Skeletal muscle satellite cell (primary cell): ENCODE data around the gene ARRDC1. TPM values are rescaled to one million over a fixed set of nuclear protein-coding genes. Genes with fewer than 3 reads are reported as not detected.
A peak's percentile ranks its signal among the peaks of the same experiment; 100 is the strongest.
"Not testable (repeated sequence)": the region's sequence is repeated elsewhere in the genome, so short reads cannot be mapped to it uniquely, and the experiment has no call there.

Experiments
- H3K27me3 ChIP-seq: 2 replicates; pipeline ENCODE4 v1.7.0; 2013; ENCODE audit warnings: low read length; ENCODE audit not compliant: control insufficient read depth, insufficient read depth
- H3K36me3 ChIP-seq: 2 replicates; pipeline ENCODE4 v1.7.0; 2013; ENCODE audit warnings: mild to moderate bottlenecking, control low read depth, low read length; ENCODE audit not compliant: insufficient read depth
- H3K4me1 ChIP-seq: 2 replicates; pipeline ENCODE4 v1.7.0; 2013; ENCODE audit warnings: low read length; ENCODE audit not compliant: control insufficient read depth, insufficient read depth
- H3K4me2 ChIP-seq: 2 replicates; pipeline ENCODE4 v1.7.0; 2013; ENCODE audit warnings: mild to moderate bottlenecking, low read length
- H3K4me3 ChIP-seq: 2 replicates; pipeline ENCODE4 v1.7.0; 2013; ENCODE audit warnings: low read length
- H3K9ac ChIP-seq: 2 replicates; pipeline ENCODE4 v1.7.0; 2013; ENCODE audit warnings: mild to moderate bottlenecking, low read depth, low read length, moderate library complexity
- H3K9me3 ChIP-seq: replicated peaks from 2 replicates; pipeline ENCODE4 v1.7.0; 2013; ENCODE audit warnings: mild to moderate bottlenecking, control low read depth, low read length
- total RNA-seq: library from RNA; depleted of rRNA; stranded (reverse); fragments of >200 nt; gene quantifications from 2 replicates; pipeline ENCODE4 v1.2.3, GENCODE V29; 2012; rRNA removed

Gene ARRDC1
- 13.9 and 19.2 TPM in 2 replicates for total RNA-seq

- Histone ChIP-seq H3K9me3 (no peaks in the 10 kb centered on the region), H3K4me3 (peak within 1 kb of the TSS; percentile 93), H3K4me1 (peaks cover 15% of the 10 kb centered on the region), H3K27me3 (peaks cover 9% of the 10 kb centered on the region), H3K36me3 (no peaks in the 10 kb centered on the region), H3K9ac (peak within 1 kb of the TSS; percentile 84), H3K4me2 (peak within 1 kb of the TSS; percentile 99)
These were observed at the start of gene ARRDC1 for GRCh38 chr9:137605121-137606004. ARRDC1 (plus strand) TSS chr9:137605686; CDS start chr9:137605718, 32 bp downstream.

- no peaks in the 10 kb centered on the region for H3K9me3 ChIP-seq
- H3K4me3 ChIP-seq: no peak overlapping the region
- no peak overlapping the region for H3K9ac ChIP-seq
- H3K27me3 ChIP-seq: no peaks in the 10 kb centered on the region
- H3K36me3 ChIP-seq: peaks cover 32% of the 10 kb centered on the region
- peaks cover 7% of the 10 kb centered on the region for H3K4me1 ChIP-seq
- no peak overlapping the region for H3K4me2 ChIP-seq
These were observed 49.2 kb upstream of the ARRDC1 start for GRCh38 chr9:137556069-137556838.

GRCh38 chr9:137558127-137558526 lies 47.4 kb upstream of the ARRDC1 start:
- Histone ChIP-seq H3K27me3 (no peaks in the 10 kb centered on the region), H3K4me1 (no peaks in the 10 kb centered on the region), H3K4me3 (no peak overlapping the region), H3K9ac (no peak overlapping the region), H3K4me2 (no peak overlapping the region), H3K9me3 (no peaks in the 10 kb centered on the region), H3K36me3 (peaks cover 31% of the 10 kb centered on the region)

GRCh38 chr9:137564134-137564533 lies 41.4 kb upstream of the ARRDC1 start:
- no peaks in the 10 kb centered on the region for H3K4me1 ChIP-seq
- H3K9ac ChIP-seq: no peak overlapping the region
- no peak overlapping the region for H3K4me3 ChIP-seq
- H3K9me3 ChIP-seq: no peaks in the 10 kb centered on the region
- H3K27me3 ChIP-seq: no peaks in the 10 kb centered on the region
- H3K36me3 ChIP-seq: peaks cover 23% of the 10 kb centered on the region
- H3K4me2 ChIP-seq: no peak overlapping the region

GRCh38 chr9:137564817-137565411 lies 40.6 kb upstream of the ARRDC1 start:
- no peak overlapping the region for H3K9ac ChIP-seq
- H3K4me1 ChIP-seq: no peaks in the 10 kb centered on the region
- H3K4me2 ChIP-seq: no peak overlapping the region
- no peaks in the 10 kb centered on the region for H3K9me3 ChIP-seq
- H3K36me3 ChIP-seq: peaks cover 23% of the 10 kb centered on the region
- no peak overlapping the region for H3K4me3 ChIP-seq
- H3K27me3 ChIP-seq: no peaks in the 10 kb centered on the region

GRCh38 chr9:137568445-137568844 lies 37.0 kb upstream of the ARRDC1 start:
- H3K4me2 ChIP-seq, H3K27me3 ChIP-seq, H3K9ac ChIP-seq, H3K4me3 ChIP-seq, H3K9me3 ChIP-seq, H3K4me1 ChIP-seq: not testable (repeated sequence)
- peaks cover 35% of the 10 kb centered on the region for H3K36me3 ChIP-seq

GRCh38 chr9:137569609-137570203 lies 35.8 kb upstream of the ARRDC1 start:
- peaks cover 32% of the 10 kb centered on the region for H3K36me3 ChIP-seq
- H3K4me3 ChIP-seq: no peak overlapping the region
- H3K9ac ChIP-seq: no peak overlapping the region
- H3K9me3 ChIP-seq: no peaks in the 10 kb centered on the region
- no peaks in the 10 kb centered on the region for H3K4me1 ChIP-seq
- no peaks in the 10 kb centered on the region for H3K27me3 ChIP-seq
- H3K4me2 ChIP-seq: no peak overlapping the region

GRCh38 chr9:137570566-137570965 lies 34.9 kb upstream of the ARRDC1 start:
- Histone ChIP-seq H3K9me3 (no peaks in the 10 kb centered on the region), H3K27me3 (no peaks in the 10 kb centered on the region), H3K4me1 (no peaks in the 10 kb centered on the region), H3K4me3 (no peak overlapping the region), H3K4me2 (no peak overlapping the region), H3K36me3 (peaks cover 37% of the 10 kb centered on the region), H3K9ac (no peak overlapping the region)

- Histone ChIP-seq H3K4me3 (no peak overlapping the region), H3K9ac (no peak overlapping the region), H3K4me1 (peaks cover 18% of the 10 kb centered on the region), H3K9me3 (no peaks in the 10 kb centered on the region), H3K36me3 (peaks cover 36% of the 10 kb centered on the region), H3K4me2 (no peak overlapping the region), H3K27me3 (no peaks in the 10 kb centered on the region)
These were observed 31.3 kb upstream of the ARRDC1 start for GRCh38 chr9:137574192-137574591.

GRCh38 chr9:137575364-137575715 lies 30.1 kb upstream of the ARRDC1 start:
- Histone ChIP-seq H3K9ac (no peak overlapping the region), H3K9me3 (no peaks in the 10 kb centered on the region), H3K4me2 (no peak overlapping the region), H3K36me3 (peaks cover 39% of the 10 kb centered on the region), H3K4me1 (peaks cover 20% of the 10 kb centered on the region), H3K4me3 (no peak overlapping the region), H3K27me3 (no peaks in the 10 kb centered on the region)

- Histone ChIP-seq H3K9me3 (no peaks in the 10 kb centered on the region), H3K36me3 (peaks cover 39% of the 10 kb centered on the region), H3K27me3 (no peaks in the 10 kb centered on the region), H3K4me3 (no peak overlapping the region), H3K9ac (no peak overlapping the region), H3K4me2 (no peak overlapping the region), H3K4me1 (peaks cover 20% of the 10 kb centered on the region)
These were observed 29.6 kb upstream of the ARRDC1 start for GRCh38 chr9:137575716-137576411.
